Stimulated activated CD4-positive, alpha-beta T cell treated with anti-CD3 and anti-CD28 coated beads, TNF-alpha, amount 100 ng/mL, for 1 hour (primary cell): Measurements from ENCODE around the gene DNAJC12.
"Not testable (repeated sequence)": the region's sequence is repeated elsewhere in the genome, so short reads cannot be mapped to it uniquely, and the experiment has no call there.

ENCODE experiments used
- DNase-seq, 3 donors: peaks; one replicate each; pipeline ENCODE4 v3.0.0-alpha.2; 2020; ENCODE audit warnings: low read depth in 3 of 3, low spot score in 1 of 3

The DNAJC12 gene

GRCh38 chr10:67837541-67838314 is at the start of gene DNAJC12:
Gene DNAJC12, minus strand, starts transcription at chr10:67838188. Its CDS starts 177 bp downstream, at chr10:67838011.
- no peak for DNase-seq

- DNase-seq = peak; percentile 44 to 63 (median 45)
These were observed 47.1 kb upstream of the DNAJC12 start for GRCh38 chr10:67884842-67885670.

- peak; percentile 82 to 93 (median 93) for DNase-seq
These were observed 46.4 kb upstream of the DNAJC12 start, which contains the start of gene SIRT1 for GRCh38 chr10:67884313-67884841. Gene SIRT1, plus strand, starts transcription at chr10:67884656. Its CDS starts 66 bp downstream, at chr10:67884722.

- no peak for DNase-seq
These were observed 45.8 kb upstream of the DNAJC12 start for GRCh38 chr10:67883710-67884312.

GRCh38 chr10:67878133-67878532 is 40.1 kb upstream of the DNAJC12 start:
- DNase-seq = no peak

GRCh38 chr10:67877421-67877820 is 39.4 kb upstream of the DNAJC12 start:
- DNase-seq = not testable (repeated sequence)

GRCh38 chr10:67875340-67876238 is 37.6 kb upstream of the DNAJC12 start:
- DNase-seq = no peak

- no peak for DNase-seq
These were observed 32.0 kb upstream of the DNAJC12 start for GRCh38 chr10:67869996-67870395.

- no peak for DNase-seq
These were observed 30.1 kb upstream of the DNAJC12 start for GRCh38 chr10:67868132-67868531.

GRCh38 chr10:67864607-67865371 is 26.8 kb upstream of the DNAJC12 start:
- DNase-seq = no peak

- DNase-seq = no peak
These were observed 25.1 kb upstream of the DNAJC12 start for GRCh38 chr10:67863094-67863493.

GRCh38 chr10:67861750-67862432 is 23.9 kb upstream of the DNAJC12 start:
- DNase-seq = no peak

GRCh38 chr10:67858971-67859370 is 21.0 kb upstream of the DNAJC12 start:
- DNase-seq = no peak

GRCh38 chr10:67853512-67853911 is 15.5 kb upstream of the DNAJC12 start:
- DNase-seq = no peak

GRCh38 chr10:67852761-67853160 is 14.8 kb upstream of the DNAJC12 start:
- DNase-seq = no peak

- DNase-seq = no peak
These were observed 13.2 kb upstream of the DNAJC12 start for GRCh38 chr10:67851186-67851585.

- peak; percentile 81 to 90 (median 82) for DNase-seq
These were observed 11.5 kb upstream of the DNAJC12 start for GRCh38 chr10:67849331-67850011.

- DNase-seq = no peak
These were observed 5.3 kb upstream of the DNAJC12 start for GRCh38 chr10:67843284-67843683.
